ENCODE data around the gene RFX2. TPM values are rescaled to one million over a fixed set of nuclear protein-coding genes. Genes with fewer than 3 reads are reported as not detected.
"Not testable (repeated sequence)": the region's sequence is repeated elsewhere in the genome, so short reads cannot be mapped to it uniquely, and the experiment has no call there.

Gene RFX2
- total RNA-seq, 1 donor from 2014 or later: 6.5 TPM

- no peaks in the 10 kb centered on the region for H3K27me3 Mint-ChIP-seq (ENCODE audit: low read depth)
- peaks cover 51% of the 10 kb centered on the region for H3K4me1 Mint-ChIP-seq (ENCODE audit: low read depth)
- no peaks in the 10 kb centered on the region for H3K9me3 Mint-ChIP-seq (ENCODE audit: low read depth)
- no peak for TF ChIP-seq CTCF (IDR thresholded peaks at IDR 0.05)
- peak overlapping the region; percentile 97 for H3K27ac Mint-ChIP-seq (ENCODE audit: unreplicated experiment)
- peak; percentile 32 for DNase-seq (ENCODE audit: low spot score)
- no peaks in the 10 kb centered on the region for H3K36me3 Mint-ChIP-seq (ENCODE audit: low read depth)
- peak overlapping the region; percentile 10 for H3K4me3 Mint-ChIP-seq (ENCODE audit: unreplicated experiment)
These were observed 33.4 kb downstream of the RFX2 start for GRCh38 chr19:6076675-6077463.

DNA sequence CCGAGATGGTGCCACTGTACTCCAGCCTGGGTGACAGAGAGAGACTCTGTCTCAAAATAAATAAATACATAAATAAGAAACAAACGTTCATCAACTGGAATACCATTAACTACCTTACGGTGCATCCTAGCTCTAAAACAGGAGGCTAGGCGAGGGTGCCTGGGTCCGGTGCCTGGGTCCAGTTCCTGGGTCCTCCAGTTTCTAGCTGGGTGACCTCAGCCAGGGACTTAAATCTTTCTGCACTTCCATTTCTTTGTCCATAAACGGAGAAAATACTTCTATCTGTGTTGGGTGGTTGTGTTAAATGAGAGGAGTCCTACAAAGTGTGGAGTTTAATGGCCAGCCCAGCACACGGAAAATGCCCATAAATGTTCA lies 34.0 kb downstream of the RFX2 start:
- no peaks in the 10 kb centered on the region for H3K36me3 Mint-ChIP-seq (ENCODE audit: low read depth)
- H3K4me1 Mint-ChIP-seq (ENCODE audit: low read depth): peaks cover 57% of the 10 kb centered on the region
- H3K9me3 Mint-ChIP-seq (ENCODE audit: low read depth): no peaks in the 10 kb centered on the region
- H3K4me3 Mint-ChIP-seq (ENCODE audit: unreplicated experiment): no peak overlapping the region
- DNase-seq (ENCODE audit: low spot score): peak; percentile 34
- H3K27ac Mint-ChIP-seq (ENCODE audit: unreplicated experiment): peak overlapping the region; percentile 97
- TF ChIP-seq CTCF (IDR thresholded peaks at IDR 0.05): no peak
- H3K27me3 Mint-ChIP-seq (ENCODE audit: low read depth): no peaks in the 10 kb centered on the region

DNA sequence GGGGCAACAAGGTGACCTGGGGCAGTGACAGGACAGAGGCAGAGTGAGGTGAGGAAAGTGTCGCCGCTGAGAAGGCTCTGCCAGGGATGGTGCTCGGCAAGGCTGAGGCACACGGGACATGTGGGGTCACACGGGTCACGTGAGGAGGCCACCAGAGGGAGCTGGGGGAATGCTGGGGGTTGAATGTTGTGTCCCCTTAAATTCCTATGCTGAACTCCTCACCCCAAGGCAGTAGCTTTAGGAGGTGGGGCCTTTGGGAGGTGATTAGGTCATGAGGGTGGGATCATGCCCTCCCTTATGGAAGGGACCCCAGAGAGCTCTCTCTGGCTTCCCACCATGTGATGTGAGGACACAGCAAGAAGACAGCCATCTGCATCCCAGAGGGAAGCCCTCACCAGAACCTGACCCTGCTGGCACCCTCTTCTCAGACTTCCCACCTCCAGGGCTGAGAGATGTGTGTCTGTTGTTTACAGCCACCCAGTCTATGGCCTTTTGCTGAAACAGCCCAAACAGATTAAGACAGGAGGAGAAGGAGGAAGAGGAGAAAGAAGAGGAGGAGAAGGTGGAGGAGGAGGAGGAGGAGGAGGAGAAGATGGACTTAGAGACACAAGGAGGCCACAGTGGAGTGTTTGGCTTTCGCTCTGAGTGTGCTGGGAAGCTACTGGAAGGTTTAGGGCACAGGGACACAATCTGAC lies 35.4 kb downstream of the RFX2 start:
- DNase-seq (ENCODE audit: low spot score): no peak
- H3K36me3 Mint-ChIP-seq (ENCODE audit: low read depth): no peaks in the 10 kb centered on the region
- H3K4me3 Mint-ChIP-seq (ENCODE audit: unreplicated experiment): no peak overlapping the region
- no peaks in the 10 kb centered on the region for H3K27me3 Mint-ChIP-seq (ENCODE audit: low read depth)
- peak overlapping the region; percentile 97 for H3K27ac Mint-ChIP-seq (ENCODE audit: unreplicated experiment)
- H3K4me1 Mint-ChIP-seq (ENCODE audit: low read depth): peaks cover 66% of the 10 kb centered on the region
- TF ChIP-seq CTCF (IDR thresholded peaks at IDR 0.05): no peak
- no peaks in the 10 kb centered on the region for H3K9me3 Mint-ChIP-seq (ENCODE audit: low read depth)

DNA sequence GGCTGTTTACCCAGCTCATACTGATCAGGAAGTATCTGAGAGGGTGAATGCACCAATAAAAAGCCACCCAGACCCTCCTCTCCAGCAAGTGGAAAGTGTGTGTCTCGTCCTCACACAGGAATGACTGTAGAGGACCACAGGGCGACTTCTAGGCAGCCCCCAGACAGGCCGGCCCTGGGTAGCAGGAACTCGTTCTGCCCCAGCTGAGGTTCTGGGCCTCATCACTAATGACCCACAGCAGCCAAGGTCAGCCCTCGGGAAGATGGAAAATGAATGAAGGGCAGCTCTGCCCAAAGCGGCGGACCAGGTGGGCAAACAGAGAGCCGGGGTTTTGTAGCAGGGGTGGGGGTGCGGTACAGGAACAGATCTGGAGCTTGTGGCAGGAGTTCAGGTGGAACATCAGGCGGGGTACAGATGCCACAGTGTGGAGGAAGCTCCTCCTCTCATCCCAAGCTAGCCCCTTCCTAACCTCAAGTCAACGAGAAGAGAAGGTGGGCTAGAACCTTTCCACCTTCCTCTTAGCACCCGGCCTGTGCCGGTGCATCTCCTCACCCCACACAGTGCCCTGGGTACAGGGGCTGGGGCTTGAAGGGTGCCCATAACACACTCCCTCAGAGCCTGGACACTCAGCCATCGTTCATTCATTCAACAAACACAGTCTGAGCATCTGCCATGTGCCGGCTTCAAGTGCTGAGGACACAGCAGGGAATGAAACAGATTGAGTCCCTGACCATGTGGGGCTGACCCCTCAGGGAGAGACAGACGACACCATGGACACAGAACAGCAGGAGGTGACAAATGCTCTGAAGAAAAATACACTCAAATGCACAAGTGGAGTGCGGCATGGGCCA lies 36.2 kb downstream of the RFX2 start:
- no peak overlapping the region for H3K4me3 Mint-ChIP-seq (ENCODE audit: unreplicated experiment)
- TF ChIP-seq CTCF (IDR thresholded peaks at IDR 0.05): no peak
- H3K27me3 Mint-ChIP-seq (ENCODE audit: low read depth): no peaks in the 10 kb centered on the region
- peak overlapping the region; percentile 49 for H3K27ac Mint-ChIP-seq (ENCODE audit: unreplicated experiment)
- peaks cover 66% of the 10 kb centered on the region for H3K4me1 Mint-ChIP-seq (ENCODE audit: low read depth)
- H3K9me3 Mint-ChIP-seq (ENCODE audit: low read depth): no peaks in the 10 kb centered on the region
- DNase-seq (ENCODE audit: low spot score): peak; percentile 71
- no peaks in the 10 kb centered on the region for H3K36me3 Mint-ChIP-seq (ENCODE audit: low read depth)

GRCh38 chr19:6073233-6073632 lies 37.1 kb downstream of the RFX2 start:
- H3K4me3 Mint-ChIP-seq (ENCODE audit: unreplicated experiment); H3K27me3 Mint-ChIP-seq (ENCODE audit: low read depth); H3K9me3 Mint-ChIP-seq (ENCODE audit: low read depth); H3K36me3 Mint-ChIP-seq (ENCODE audit: low read depth); H3K27ac Mint-ChIP-seq (ENCODE audit: unreplicated experiment): not testable (repeated sequence)
- peak; percentile 18 for DNase-seq (ENCODE audit: low spot score)
- peaks cover 71% of the 10 kb centered on the region for H3K4me1 Mint-ChIP-seq (ENCODE audit: low read depth)

Data from chondrocyte (in vitro differentiated cells).